ENCODE data around the gene CCDC6. TPM values are rescaled to one million over a fixed set of nuclear protein-coding genes. Genes with fewer than 3 reads are reported as not detected.

CCDC6 gene
- total and polyA plus RNA-seq, 9 of the 15 experiments (the other 6 are each of a cell fraction or from before 2014, with no cell fraction given) = 10.4 to 41.0 (median 20.9) TPM

DNA sequence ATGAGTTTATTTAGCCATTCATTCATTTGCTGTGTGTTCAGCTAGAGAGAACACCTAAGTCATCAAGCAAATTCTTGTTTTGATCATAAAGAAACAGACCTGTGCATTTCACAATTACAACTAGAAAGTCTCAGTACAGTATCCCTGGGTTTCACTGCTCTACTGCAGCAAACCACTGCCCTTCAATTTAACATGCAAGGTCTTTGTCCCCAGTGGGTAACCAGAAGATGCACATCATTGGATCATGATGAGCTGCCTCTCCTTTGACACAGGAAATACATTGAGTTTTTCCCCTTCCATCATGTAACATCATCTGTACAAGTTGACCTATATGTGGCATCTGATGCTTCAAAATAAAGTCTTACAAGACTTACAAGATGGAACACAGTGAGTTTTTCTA lies 82.6 kb downstream of the CCDC6 start:
- ATAC-seq = no peak
- no peaks in the 10 kb centered on the region for H4K20me1 ChIP-seq (replicated peaks; ENCODE audit: control insufficient read depth, insufficient read depth, low read length)
- H3K36me3 ChIP-seq (ENCODE audit: control insufficient read depth, insufficient read depth, low read length) = peaks cover 12% of the 10 kb centered on the region
- H3K4me2 ChIP-seq (ENCODE audit: insufficient read depth, low read length) = no peak overlapping the region
- H2AFZ ChIP-seq (ENCODE audit: low read depth, low read length) = no peak overlapping the region
- no peaks in the 10 kb centered on the region for H3K9me1 ChIP-seq (ENCODE audit: control insufficient read depth, insufficient read depth, low read length)
- H3K27ac ChIP-seq (ENCODE audit: extremely low read depth, low read depth, low read length) = no peak overlapping the region
- DNase-seq (ENCODE audit: extremely low read depth in 1 of 4, low spot score in 3 of 4) = no peak
- ChIA-PET POLR2A (interaction anchor here (0.5 to 1.4 kb wide), 2 partner anchors 12 to 128 kb away, joined by 3 to 6 read pairs; no protein-coding TSS in a partner anchor), CTCF (ENCODE audit: low intra/inter-chr PET ratio) (no interaction called here)
- no peaks in the 10 kb centered on the region for H3K27me3 ChIP-seq (ENCODE audit: control insufficient read depth in 2 of 2, insufficient read depth in 2 of 2, low read length in 2 of 2)
- in situ Hi-C loops (cut with MboI) = loop anchor here (25.0 kb wide), 2 partner anchors 861 to 1036 kb away; no protein-coding TSS in a partner anchor
- intact Hi-C loops (cut with micrococcal nuclease) = no loop called here
- TF ChIP-seq, protein P1, sequence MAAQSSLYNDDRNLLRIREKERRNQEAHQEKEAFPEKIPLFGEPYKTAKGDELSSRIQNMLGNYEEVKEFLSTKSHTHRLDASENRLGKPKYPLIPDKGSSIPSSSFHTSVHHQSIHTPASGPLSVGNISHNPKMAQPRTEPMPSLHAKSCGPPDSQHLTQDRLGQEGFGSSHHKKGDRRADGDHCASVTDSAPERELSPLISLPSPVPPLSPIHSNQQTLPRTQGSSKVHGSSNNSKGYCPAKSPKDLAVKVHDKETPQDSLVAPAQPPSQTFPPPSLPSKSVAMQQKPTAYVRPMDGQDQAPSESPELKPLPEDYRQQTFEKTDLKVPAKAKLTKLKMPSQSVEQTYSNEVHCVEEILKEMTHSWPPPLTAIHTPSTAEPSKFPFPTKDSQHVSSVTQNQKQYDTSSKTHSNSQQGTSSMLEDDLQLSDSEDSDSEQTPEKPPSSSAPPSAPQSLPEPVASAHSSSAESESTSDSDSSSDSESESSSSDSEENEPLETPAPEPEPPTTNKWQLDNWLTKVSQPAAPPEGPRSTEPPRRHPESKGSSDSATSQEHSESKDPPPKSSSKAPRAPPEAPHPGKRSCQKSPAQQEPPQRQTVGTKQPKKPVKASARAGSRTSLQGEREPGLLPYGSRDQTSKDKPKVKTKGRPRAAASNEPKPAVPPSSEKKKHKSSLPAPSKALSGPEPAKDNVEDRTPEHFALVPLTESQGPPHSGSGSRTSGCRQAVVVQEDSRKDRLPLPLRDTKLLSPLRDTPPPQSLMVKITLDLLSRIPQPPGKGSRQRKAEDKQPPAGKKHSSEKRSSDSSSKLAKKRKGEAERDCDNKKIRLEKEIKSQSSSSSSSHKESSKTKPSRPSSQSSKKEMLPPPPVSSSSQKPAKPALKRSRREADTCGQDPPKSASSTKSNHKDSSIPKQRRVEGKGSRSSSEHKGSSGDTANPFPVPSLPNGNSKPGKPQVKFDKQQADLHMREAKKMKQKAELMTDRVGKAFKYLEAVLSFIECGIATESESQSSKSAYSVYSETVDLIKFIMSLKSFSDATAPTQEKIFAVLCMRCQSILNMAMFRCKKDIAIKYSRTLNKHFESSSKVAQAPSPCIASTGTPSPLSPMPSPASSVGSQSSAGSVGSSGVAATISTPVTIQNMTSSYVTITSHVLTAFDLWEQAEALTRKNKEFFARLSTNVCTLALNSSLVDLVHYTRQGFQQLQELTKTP (IDR thresholded peaks at IDR 0.05; ENCODE audit: low read depth in 1 of 2, partially characterized antibody in 2 of 2) = no peak
- TF ChIP-seq PRMT5 (CRISPR knock-in tag; IDR thresholded peaks at IDR 0.05) (no peak), EP400 (IDR thresholded peaks at IDR 0.05) (no peak), CREBBP (IDR thresholded peaks at IDR 0.05; ENCODE audit: low read depth, low read length) (no peak), LARP7 (IDR thresholded peaks at IDR 0.05) (no peak), SOX6 (IDR thresholded peaks at IDR 0.05) (no peak), ZNF324 (CRISPR knock-in tag; IDR thresholded peaks at IDR 0.05) (no peak), ZNF699 (CRISPR knock-in tag; IDR thresholded peaks at IDR 0.05; ENCODE audit: insufficient replicate concordance) (no peak), MYNN (IDR thresholded peaks at IDR 0.05) (no peak), MYNN (CRISPR knock-in tag; IDR thresholded peaks at IDR 0.05) (no peak), HDAC8 (tag; IDR thresholded peaks at IDR 0.05) (no peak)
- TF ChIP-seq, protein P2, sequence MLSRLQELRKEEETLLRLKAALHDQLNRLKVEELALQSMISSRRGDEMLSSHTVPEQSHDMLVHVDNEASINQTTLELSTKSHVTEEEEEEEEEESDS (CRISPR knock-in tag; IDR thresholded peaks at IDR 0.05) = no peak
- no peak for FAIRE-seq
- no peaks in the 10 kb centered on the region for H3K4me1 ChIP-seq (replicated peaks in 1 of 2; ENCODE audit: control insufficient read depth in 2 of 2, insufficient read depth in 2 of 2, low read length in 2 of 2)
- H3K9ac ChIP-seq (ENCODE audit: insufficient read depth in 1 of 2, low read depth in 2 of 2, low read length in 2 of 2) = no peak overlapping the region
- BruUV-seq (replicated peaks) = no TSS peak
- H3K79me2 ChIP-seq (ENCODE audit: control insufficient read depth, insufficient read depth, low read length) = no peaks in the 10 kb centered on the region; the same call in 1 of the 3 replicates
- H3K9me3 ChIP-seq (replicated peaks; ENCODE audit: control insufficient read depth, insufficient read depth, low read depth, low read length) = no peaks in the 10 kb centered on the region
- H3K4me3 ChIP-seq = no peak overlapping the region
